Vagina (tissue), 2 donors: ENCODE measurements around the gene DDI2. TPM values are rescaled to one million over a fixed set of nuclear protein-coding genes. Genes with fewer than 3 reads are reported as not detected.

Experiments
- DNase-seq, 2 donors: peaks; one replicate each; pipeline ENCODE4 v3.0.0-alpha.2; 2017; ENCODE audit errors: extremely low spot score in 2 of 2
- H3K27ac ChIP-seq: fragments of 200-600 bp; sonication (generic); one replicate; pipeline ENCODE4 v1.5.1; 2019
- H3K27me3 ChIP-seq: fragments of 200-600 bp; sonication (generic); one replicate; pipeline ENCODE4 v1.5.1; 2019
- H3K36me3 ChIP-seq, 2 donors: fragments of 200-600 bp; sonication (generic); one replicate each; pipeline ENCODE4 v1.5.1; 2017 to 2019
- H3K4me1 ChIP-seq: fragments of 200-600 bp; sonication (generic); one replicate; pipeline ENCODE4 v1.5.1; 2019
- H3K4me3 ChIP-seq, 2 donors: fragments of 200-600 bp; sonication (generic); 1 replicate in 1 of 2; 2 replicates in 1 of 2; pipeline ENCODE4 v1.5.1; 2016 to 2019
- H3K9me3 ChIP-seq: fragments of 200-600 bp; sonication (generic); one replicate; pipeline ENCODE4 v1.5.1; 2019
- CTCF ChIP-seq, 3 experiments: fragments of 450-650 bp in 2 of 3; fragments of 200-600 bp in 1 of 3; sonication (generic) in 1 of 3; IDR thresholded peaks; one replicate each; pipeline ENCODE4 v1.5.1; 2017 to 2019; ENCODE audit warnings: antibody characterized with exemption in 3 of 3, mild to moderate bottlenecking in 2 of 3, moderate library complexity in 2 of 3
- POLR2A ChIP-seq, 2 donors: fragments of 450-650 bp; IDR thresholded peaks; one replicate each; pipeline ENCODE4 v1.6.1; 2017; ENCODE audit warnings: antibody characterized with exemption in 2 of 2, mild to moderate bottlenecking in 2 of 2, moderate library complexity in 2 of 2
- POLR2AphosphoS5 ChIP-seq, 2 donors: sonication (generic); formaldehyde crosslinking; IDR thresholded peaks; one replicate each; pipeline ENCODE4 v1.9.0; 2017; ENCODE audit warnings: antibody characterized with exemption in 2 of 2, mild to moderate bottlenecking in 2 of 2, low read depth in 1 of 2; ENCODE audit not compliant: insufficient read depth in 1 of 2
- intact Hi-C: fragments of 100-400 bp; cut with DNase I; formaldehyde crosslinking; loops from one replicate; pipeline ENCODE4 v1.15.1; 2023
- total RNA-seq: library from RNA; depleted of rRNA; stranded (reverse); fragments of >200 nt; gene quantifications from one replicate; pipeline ENCODE4 v1.2.3, GENCODE V29; 2016

The DDI2 gene
- total RNA-seq, 1 donor from 2014 or later = 59.2 TPM

DNA sequence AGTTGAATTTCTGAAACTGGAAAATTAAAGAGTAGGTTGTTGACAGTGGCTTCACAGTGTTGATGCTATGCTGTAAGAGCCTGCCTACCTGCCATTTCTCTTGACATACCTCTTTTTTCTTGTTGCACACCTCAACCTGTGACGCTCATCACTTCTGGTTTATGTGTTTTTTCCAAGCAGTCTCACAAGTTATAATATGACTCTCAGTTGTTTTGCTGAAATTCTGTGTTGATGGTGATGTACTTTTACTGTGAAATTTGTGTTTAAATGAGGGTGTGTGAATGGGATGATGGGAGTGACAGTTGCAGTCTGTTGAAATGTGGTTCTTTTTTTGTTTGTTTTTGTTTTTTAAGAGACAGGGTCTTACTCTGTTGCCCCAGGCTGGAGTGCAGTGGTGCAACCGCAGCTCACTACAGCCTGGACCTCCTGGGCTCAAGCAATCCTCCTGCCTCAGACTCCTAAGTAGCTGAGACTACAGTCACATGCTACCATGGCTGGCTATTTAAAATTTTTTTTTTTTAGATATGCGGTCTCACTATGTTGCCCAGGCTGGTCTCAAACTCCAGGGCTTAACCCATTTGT is 7.0 kb downstream of the DDI2 start:
- H3K4me3 ChIP-seq = no peak overlapping the region
- H3K4me1 ChIP-seq = peaks cover 79% of the 10 kb centered on the region
- H3K27me3 ChIP-seq = no peaks in the 10 kb centered on the region
- no peaks in the 10 kb centered on the region for H3K9me3 ChIP-seq
- H3K36me3 ChIP-seq = peaks cover 0 to 8% of the 10 kb centered on the region in 2 donors
- no peak for DNase-seq
- intact Hi-C loops = no loop called here
- TF ChIP-seq POLR2A (IDR thresholded peaks at IDR 0.05) = no peak
- TF ChIP-seq POLR2AphosphoS5 (IDR thresholded peaks at IDR 0.05; ENCODE audit: insufficient read depth in 1 of 2, low read depth in 1 of 2) = no peak
- TF ChIP-seq CTCF (IDR thresholded peaks at IDR 0.05) = no peak
- no peak overlapping the region for H3K27ac ChIP-seq

DNA sequence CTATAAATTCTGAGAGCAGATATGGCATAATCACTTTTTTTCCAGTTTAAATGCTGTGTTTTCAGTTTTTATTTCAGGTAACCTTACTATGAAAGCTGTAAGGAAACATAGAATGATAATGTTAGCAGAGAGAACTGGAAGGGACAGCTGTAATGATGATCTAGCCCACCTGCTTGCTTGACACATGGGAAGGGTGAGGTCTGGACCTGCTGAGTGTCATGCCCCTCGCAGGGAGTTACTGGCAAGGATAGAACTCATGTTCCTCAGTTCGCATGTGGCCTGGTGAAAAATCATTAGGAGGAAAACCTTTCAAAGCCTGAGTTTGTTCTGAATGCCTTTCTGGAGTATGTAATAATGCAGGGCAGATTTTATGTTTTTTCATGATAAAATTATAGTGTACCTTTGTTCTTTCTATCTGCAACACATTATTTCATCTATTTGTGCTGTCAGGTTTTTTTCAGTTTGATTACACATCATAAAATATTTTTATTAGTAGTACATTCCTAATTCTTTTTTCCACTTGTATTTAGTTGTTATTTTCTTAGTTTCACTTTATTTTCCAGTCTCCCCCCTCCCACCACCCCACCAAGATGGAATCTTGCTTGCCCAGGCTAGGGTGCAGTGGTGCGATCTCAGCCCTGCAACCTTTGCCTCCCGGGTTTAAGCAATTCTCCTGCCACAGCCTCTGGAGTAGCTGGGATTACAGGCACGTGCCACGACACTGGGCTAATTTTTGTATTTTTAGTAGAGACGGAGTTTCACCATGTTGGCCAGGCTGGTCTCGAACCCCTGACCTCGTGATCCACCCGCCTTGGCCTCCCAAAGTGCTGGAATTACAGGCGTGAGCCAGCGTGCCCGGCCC is 8.0 kb downstream of the DDI2 start:
- peaks cover 0 to 9% of the 10 kb centered on the region in 2 donors for H3K36me3 ChIP-seq
- DNase-seq = no peak
- no peaks in the 10 kb centered on the region for H3K9me3 ChIP-seq
- H3K4me3 ChIP-seq = no peak overlapping the region
- peaks cover 69% of the 10 kb centered on the region for H3K4me1 ChIP-seq
- H3K27me3 ChIP-seq = no peaks in the 10 kb centered on the region
- TF ChIP-seq POLR2A (IDR thresholded peaks at IDR 0.05) = no peak
- no peak for TF ChIP-seq POLR2AphosphoS5 (IDR thresholded peaks at IDR 0.05; ENCODE audit: insufficient read depth in 1 of 2, low read depth in 1 of 2)
- TF ChIP-seq CTCF (IDR thresholded peaks at IDR 0.05) = no peak
- intact Hi-C loops = no loop called here
- no peak overlapping the region for H3K27ac ChIP-seq

DNA sequence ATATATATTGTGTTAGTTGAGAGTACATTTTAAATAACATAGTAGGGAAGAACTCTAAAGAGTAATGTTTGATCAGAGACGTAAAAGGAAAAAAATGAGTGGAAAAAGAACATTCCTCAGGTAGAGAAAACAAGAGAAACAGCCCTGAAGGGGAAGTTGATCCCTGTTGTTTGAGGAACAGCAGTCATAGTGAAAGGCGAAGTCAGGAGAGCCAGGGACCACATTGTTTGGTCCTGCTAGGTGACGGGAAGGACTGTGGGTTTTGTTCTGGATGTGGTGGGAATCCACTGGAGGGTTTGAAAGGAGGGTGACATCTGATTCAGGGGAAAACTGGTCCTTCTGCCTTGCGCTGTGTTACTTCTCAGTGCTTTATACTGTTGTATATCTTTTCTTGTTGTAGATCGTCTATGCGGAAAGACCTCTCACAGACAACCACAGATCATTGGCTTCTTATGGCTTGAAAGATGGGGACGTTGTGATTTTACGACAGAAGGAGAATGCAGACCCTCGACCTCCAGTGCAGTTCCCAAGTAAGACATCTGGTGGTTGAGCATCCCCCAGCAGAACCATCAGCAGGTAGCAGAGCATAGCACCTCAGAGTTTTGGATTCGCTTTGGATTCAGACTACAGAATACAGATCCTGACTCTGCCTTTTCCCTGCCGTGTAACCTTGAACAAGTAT is 9.2 kb downstream of the DDI2 start:
- no peak for DNase-seq
- Histone ChIP-seq H3K27me3 (no peaks in the 10 kb centered on the region), H3K36me3 (peaks cover 0 to 19% of the 10 kb centered on the region in 2 donors), H3K4me1 (peaks cover 58% of the 10 kb centered on the region), H3K4me3 (no peak overlapping the region), H3K27ac (no peak overlapping the region), H3K9me3 (no peaks in the 10 kb centered on the region)
- intact Hi-C loops = no loop called here
- TF ChIP-seq POLR2A (IDR thresholded peaks at IDR 0.05) = no peak
- TF ChIP-seq POLR2AphosphoS5 (IDR thresholded peaks at IDR 0.05; ENCODE audit: insufficient read depth in 1 of 2, low read depth in 1 of 2) = no peak
- no peak for TF ChIP-seq CTCF (IDR thresholded peaks at IDR 0.05)

DNA sequence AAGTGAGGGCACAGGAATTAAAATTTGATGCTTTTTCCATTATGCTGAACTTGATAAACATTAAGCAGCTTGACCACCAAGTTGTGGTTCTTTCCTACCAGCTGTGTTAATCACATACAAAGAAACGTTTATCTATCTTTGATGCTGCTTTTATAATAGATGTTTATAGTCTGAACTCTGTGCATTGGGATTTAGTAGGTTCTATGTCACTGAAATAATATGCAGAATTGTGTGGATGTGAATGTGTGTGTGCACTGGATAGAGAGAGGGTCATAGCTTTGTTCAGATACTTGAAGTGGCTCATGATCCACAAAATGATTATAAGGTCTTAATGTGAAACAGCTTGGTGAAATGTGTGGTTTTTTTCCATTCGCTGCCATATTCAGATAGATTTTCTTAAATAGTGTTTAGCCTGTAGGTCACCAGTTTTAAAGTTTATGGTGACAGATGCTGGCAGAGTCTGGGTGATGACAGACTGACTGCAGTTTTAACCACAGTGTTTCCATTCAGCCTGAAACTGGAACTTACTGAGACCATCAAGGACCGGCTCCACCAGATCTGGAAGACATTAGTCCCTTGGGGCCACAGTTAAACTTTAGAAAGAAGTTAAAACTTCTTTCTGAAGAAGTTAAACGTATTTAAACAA is 10.2 kb downstream of the DDI2 start:
- H3K4me1 ChIP-seq = peaks cover 47% of the 10 kb centered on the region
- no peak for DNase-seq
- H3K36me3 ChIP-seq = peaks cover 0 to 29% of the 10 kb centered on the region in 2 donors
- H3K9me3 ChIP-seq = no peaks in the 10 kb centered on the region
- intact Hi-C loops = no loop called here
- H3K27ac ChIP-seq = peak overlapping the region; percentile 22
- TF ChIP-seq CTCF (IDR thresholded peaks at IDR 0.05) = no peak
- TF ChIP-seq POLR2A (IDR thresholded peaks at IDR 0.05) = no peak
- H3K27me3 ChIP-seq = no peaks in the 10 kb centered on the region
- H3K4me3 ChIP-seq = no peak overlapping the region
